HepG2 (cell line): ENCODE data around the gene SLCO2A1. TPM values are rescaled to one million over a fixed set of nuclear protein-coding genes. Genes with fewer than 3 reads are reported as not detected.

ENCODE experiments used
- AFF4 ChIP-seq: sonication (generic); formaldehyde crosslinking; IDR thresholded peaks from 2 replicates; pipeline ENCODE4 v1.4.0; 2020; ENCODE audit warnings: missing genetic modification reagents
- ARID4A ChIP-seq: sonication (generic); formaldehyde crosslinking; IDR thresholded peaks from 2 replicates; pipeline ENCODE4 v1.5.0; 2020; ENCODE audit warnings: mild to moderate bottlenecking, missing genetic modification reagents, borderline replicate concordance
- ATRX ChIP-seq: sonication (generic); formaldehyde crosslinking; IDR thresholded peaks from 2 replicates; pipeline ENCODE4 v1.4.0; 2020; ENCODE audit warnings: missing genetic modification reagents, borderline replicate concordance
- CCAR2 ChIP-seq: fragments of 200-400 bp; formaldehyde crosslinking; optimal IDR thresholded peaks from 2 replicates; pipeline ENCODE3; 2018; ENCODE audit warnings: low read depth, mild to moderate bottlenecking, low read length, moderate library complexity
- FOSL2 ChIP-seq: sonication (generic); formaldehyde crosslinking; IDR thresholded peaks from 2 replicates; pipeline ENCODE4 v1.4.0; 2020; ENCODE audit warnings: missing genetic modification reagents
- FOXC1 ChIP-seq: sonication (generic); formaldehyde crosslinking; IDR thresholded peaks from 2 replicates; pipeline ENCODE4 v1.8.0; 2022; ENCODE audit warnings: mild to moderate bottlenecking, missing genetic modification reagents, borderline replicate concordance
- FOXO1 ChIP-seq: sonication (generic); formaldehyde crosslinking; IDR thresholded peaks from 2 replicates; pipeline ENCODE4 v1.4.0; 2020; ENCODE audit warnings: missing genetic modification reagents
- GPN1 ChIP-seq: sonication (generic); formaldehyde crosslinking; IDR thresholded peaks from 2 replicates; pipeline ENCODE4 v1.5.1; 2020; ENCODE audit warnings: missing genetic modification reagents, borderline replicate concordance
- HOXA9 ChIP-seq: sonication (generic); formaldehyde crosslinking; IDR thresholded peaks from 2 replicates; pipeline ENCODE4 v1.8.1; 2022; ENCODE audit warnings: missing genetic modification reagents, mild to moderate bottlenecking, moderate library complexity, borderline replicate concordance
- MAFF ChIP-seq: IDR thresholded peaks from 2 replicates; pipeline ENCODE4 v1.6.1; 2011; ENCODE audit warnings: low read depth, low read length, improper control_type of control experiment
- POGK ChIP-seq: sonication (generic); formaldehyde crosslinking; conservative IDR thresholded peaks from 2 replicates; pipeline ENCODE4 v1.8.0; 2022; ENCODE audit warnings: mild to moderate bottlenecking, moderate library complexity, missing genetic modification reagents
- PTBP1 ChIP-seq: fragments of 200-400 bp; formaldehyde crosslinking; IDR thresholded peaks from 2 replicates; pipeline ENCODE4 v1.6.1; 2018; ENCODE audit warnings: low read length, low read depth; ENCODE audit not compliant: poor library complexity, severe bottlenecking
- SMC3 ChIP-seq: IDR thresholded peaks from 2 replicates; pipeline ENCODE4 v1.6.1; 2011; ENCODE audit warnings: low read length, improper control_type of control experiment
- U2AF2 ChIP-seq: fragments of 200-400 bp; formaldehyde crosslinking; IDR thresholded peaks from 2 replicates; pipeline ENCODE4 v1.6.1; 2017; ENCODE audit warnings: low read depth, mild to moderate bottlenecking, low read length
- ZNF280D ChIP-seq: sonication (generic); formaldehyde crosslinking; IDR thresholded peaks from 2 replicates; pipeline ENCODE4 v1.5.1; 2020; ENCODE audit warnings: mild to moderate bottlenecking, missing genetic modification reagents
- ZNF468 ChIP-seq: sonication (generic); formaldehyde crosslinking; IDR thresholded peaks from 2 replicates; pipeline ENCODE4 v1.8.0; 2022; ENCODE audit warnings: mild to moderate bottlenecking, moderate library complexity, missing genetic modification reagents
- polyA plus RNA-seq, 8 experiments: library from polyadenylated mRNA; depleted of rRNA in 3 of 8; stranded (reverse) in 7 of 8; unstranded in 1 of 8; fragments of >200 nt; fragmentation: Illumina TruSeq in 4 of 8; extraction: Trizol in 4 of 8; gene quantifications; 2 replicates each; pipeline versions ENCODE4 v1.2.1 to v1.2.3, GENCODE V29; 2011 to 2016; ENCODE audit warnings: low read depth in 4 of 8, missing spikeins in 1 of 8, mixed read lengths in 1 of 8; ENCODE audit not compliant: insufficient read depth in 1 of 8
- total RNA-seq, 5 experiments: library from RNA; depleted of rRNA; stranded (reverse); fragments of >200 nt; fragmentation: Illumina TruSeq; extraction: Trizol; gene quantifications; 2 replicates each; pipeline ENCODE4 v1.2.3, GENCODE V29; 2016; ENCODE audit warnings: low read depth in 1 of 5

The SLCO2A1 gene
- total and polyA plus RNA-seq, 2 of the 13 experiments (the other 11 are each of a cell fraction or from before 2014, with no cell fraction given), result 0.04 TPM; not detected in 1

GRCh38 chr3:134039161-134039862, 9.6 kb upstream of the SLCO2A1 start (continued):
- TF ChIP-seq ZNF280D (CRISPR knock-in tag) (no peak), FOXO1 (CRISPR knock-in tag) (0 out of 2 replicates have a peak, but pooled peaks have one; percentile 26), PTBP1 (no peak), AFF4 (CRISPR knock-in tag) (no peak), FOXC1 (CRISPR knock-in tag) (peak; percentile 53; the same call in 1 of the 2 replicates), U2AF2 (no peak), GPN1 (CRISPR knock-in tag) (no peak), SMC3 (peak; percentile 18; the same call in 1 of the 2 replicates), MAFF (no peak), ATRX (CRISPR knock-in tag) (no peak), ARID4A (CRISPR knock-in tag) (peak; percentile 32; the same call in 1 of the 2 replicates), ZNF468 (CRISPR knock-in tag) (no peak), CCAR2 (no peak), FOSL2 (CRISPR knock-in tag) (peak; percentile 71), HOXA9 (no peak), POGK (CRISPR knock-in tag) (no peak)
